GM13976 (cell line): ENCODE results near the gene VEZT.
"Not testable (repeated sequence)": the region's sequence is repeated elsewhere in the genome, so short reads cannot be mapped to it uniquely, and the experiment has no call there.

Source experiments
- DNase-seq: peaks from one replicate; pipeline ENCODE4 v3.0.0; 2012; ENCODE audit warnings: low spot score
- CTCF ChIP-seq: IDR thresholded peaks from 2 replicates; pipeline ENCODE4 v1.5.1; 2012; ENCODE audit warnings: borderline replicate concordance, mild to moderate bottlenecking; ENCODE audit not compliant: insufficient read depth; ENCODE audit errors: extremely low read depth, missing control alignments, control extremely low read depth
- in situ Hi-C: fragments of 300-500 bp; cut with MboI; formaldehyde crosslinking; loops from one replicate; pipeline ENCODE4 v1.12.0; 2022; ENCODE audit warnings: low sequenced_read_pairs, mixed read lengths, inconsistent platforms; ENCODE audit not compliant: unreplicated experiment

VEZT gene

DNA sequence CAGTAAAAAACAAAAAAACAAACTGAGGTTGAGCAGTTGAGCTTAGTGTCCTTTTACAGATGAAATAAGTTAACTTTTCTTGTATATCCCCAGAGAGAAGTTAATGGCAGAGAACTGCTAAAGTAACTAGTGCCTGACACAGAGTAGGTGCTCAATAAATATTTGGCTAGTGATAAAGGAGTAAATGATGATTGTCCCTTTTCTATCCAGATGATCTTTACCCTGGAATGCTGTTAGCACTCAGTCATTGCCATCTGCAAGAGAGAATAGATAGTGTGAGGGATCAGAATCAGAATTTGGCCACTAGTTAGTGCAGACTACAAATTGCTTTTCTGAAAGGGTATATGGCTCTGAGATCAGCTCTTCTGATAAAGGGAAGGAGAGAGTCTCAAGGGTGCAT, 21.6 kb downstream of the VEZT start:
- in situ Hi-C loops = no loop called here
- TF ChIP-seq CTCF = no peak
- DNase-seq = no peak

GRCh38 chr12:95239835-95240234, 22.2 kb downstream of the VEZT start:
- DNase-seq, in situ Hi-C loops: not testable (repeated sequence)

DNA sequence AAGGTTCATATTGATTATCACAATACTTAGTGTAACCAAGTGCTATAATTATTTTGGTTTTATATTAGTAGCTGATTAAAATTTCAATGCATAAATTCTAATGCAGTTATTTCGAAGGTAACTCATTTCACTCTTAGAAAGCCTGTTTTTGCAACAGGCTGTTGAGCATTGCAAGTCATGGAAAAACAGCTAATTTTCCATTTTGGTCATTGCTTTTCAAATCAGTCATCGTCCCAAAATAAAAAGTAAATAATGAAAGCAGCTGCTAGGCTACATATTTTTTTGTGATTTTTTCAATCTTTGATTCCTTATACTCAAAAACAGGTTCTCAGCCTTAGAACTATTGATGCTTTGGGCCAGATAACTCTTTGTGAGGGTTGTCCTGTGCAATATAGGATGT, 22.9 kb downstream of the VEZT start:
- in situ Hi-C loops = no loop called here
- peak; percentile 24 for DNase-seq
- no peak for TF ChIP-seq CTCF

DNA sequence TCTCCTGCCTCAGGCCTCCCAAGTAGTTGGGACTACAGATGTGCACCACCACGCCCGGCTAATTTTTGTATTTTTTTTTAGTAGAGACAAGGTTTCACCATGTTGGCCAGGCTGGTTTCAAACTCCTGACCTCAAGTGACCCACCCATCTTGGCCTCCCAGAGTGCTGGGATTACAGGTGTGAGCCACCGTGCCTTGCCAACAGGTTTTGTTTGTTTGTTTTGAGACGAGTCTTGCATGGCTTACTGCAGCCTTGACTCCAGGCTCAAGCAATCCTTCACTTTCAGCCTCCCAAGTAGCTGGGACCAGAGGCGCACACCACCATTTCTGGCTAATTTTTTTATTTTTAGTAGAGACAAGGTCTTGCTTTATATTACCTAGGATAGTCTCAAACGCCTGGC, 23.5 kb downstream of the VEZT start:
- DNase-seq, in situ Hi-C loops: not testable (repeated sequence)

DNA sequence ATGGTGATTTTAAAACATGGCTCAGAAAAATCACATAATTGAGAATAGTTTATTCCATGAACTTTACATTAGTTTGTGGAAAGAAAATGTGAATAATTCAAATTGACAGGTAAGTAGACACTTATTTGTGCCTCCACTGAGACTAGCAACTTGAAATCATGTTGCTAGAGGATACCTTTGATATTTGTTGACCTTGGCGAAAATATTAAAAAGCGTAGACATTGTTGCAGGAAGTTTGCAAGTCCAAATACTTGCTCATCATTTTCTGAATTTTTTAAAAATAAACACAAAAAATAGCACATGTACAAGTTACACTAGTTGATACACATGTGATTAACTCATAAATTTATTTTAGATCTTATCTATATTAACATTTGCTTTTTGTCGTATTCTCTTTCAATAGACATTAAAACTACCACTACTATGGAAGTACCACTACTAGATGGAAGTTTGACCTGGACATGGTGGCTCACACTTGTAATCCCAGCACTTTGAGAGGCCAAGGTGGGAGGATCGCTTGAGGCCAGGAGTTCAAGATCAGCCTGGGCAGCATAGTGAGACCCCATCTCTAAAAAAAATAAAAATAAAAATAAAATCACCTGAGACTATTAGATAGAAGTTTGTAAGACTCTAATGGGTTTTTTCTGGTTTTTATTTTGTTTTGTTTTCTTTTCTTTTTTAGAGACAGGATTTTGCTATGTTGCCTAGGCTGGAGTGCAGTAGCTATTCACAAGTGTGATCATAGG, 24.3 kb downstream of the VEZT start:
- TF ChIP-seq CTCF = no peak
- in situ Hi-C loops = no loop called here
- no peak for DNase-seq

GRCh38 chr12:95243497-95244183, 26.0 kb downstream of the VEZT start:
- TF ChIP-seq CTCF = no peak
- DNase-seq = no peak
- in situ Hi-C loops = no loop called here

- DNase-seq = no peak
- no peak for TF ChIP-seq CTCF
- in situ Hi-C loops = no loop called here
Observed at GRCh38 chr12:95244350-95244749, 26.7 kb downstream of the VEZT start.
